Activated CD4-positive, alpha-beta T cell treated with anti-CD3 and anti-CD28 coated beads, Interleukin-2, amount 50 U/mL, for 1 hour (primary cell): ENCODE data around the gene ATXN3L.

Source experiments
- DNase-seq: peaks from one replicate; pipeline ENCODE4 v3.0.0-alpha.2; 2020

ATXN3L gene

GRCh38 chrX:13319953-13320352, at the start of gene ATXN3L:
Gene ATXN3L, minus strand, starts transcription at chrX:13320053. Its CDS starts 119 bp downstream, at chrX:13319934.
- DNase-seq, result no peak

GRCh38 chrX:13369256-13370030, 49.6 kb upstream of the ATXN3L start:
- DNase-seq, result no peak

- no peak for DNase-seq
Measured at GRCh38 chrX:13367950-13368349, 48.1 kb upstream of the ATXN3L start.

GRCh38 chrX:13366698-13367097, 46.8 kb upstream of the ATXN3L start:
- no peak for DNase-seq

- no peak for DNase-seq
Measured at GRCh38 chrX:13365161-13365560, 45.3 kb upstream of the ATXN3L start.

- DNase-seq, result no peak
Measured at GRCh38 chrX:13364230-13364857, 44.5 kb upstream of the ATXN3L start.

- DNase-seq, result peak; percentile 1
Measured at GRCh38 chrX:13360146-13360545, 40.3 kb upstream of the ATXN3L start.

GRCh38 chrX:13357925-13358324, 38.1 kb upstream of the ATXN3L start:
- DNase-seq, result no peak

- DNase-seq, result no peak
Measured at GRCh38 chrX:13346646-13347045, 26.8 kb upstream of the ATXN3L start.

- DNase-seq, result no peak
Measured at GRCh38 chrX:13345438-13345837, 25.6 kb upstream of the ATXN3L start.

- no peak for DNase-seq
Measured at GRCh38 chrX:13345037-13345436, 25.2 kb upstream of the ATXN3L start.

- DNase-seq, result no peak
Measured at GRCh38 chrX:13341491-13342101, 21.7 kb upstream of the ATXN3L start.

GRCh38 chrX:13340182-13340791, 20.4 kb upstream of the ATXN3L start:
- no peak for DNase-seq

- DNase-seq, result no peak
Measured at GRCh38 chrX:13339607-13340006, 19.8 kb upstream of the ATXN3L start.

- DNase-seq, result no peak
Measured at GRCh38 chrX:13338996-13339515, 19.2 kb upstream of the ATXN3L start.

GRCh38 chrX:13334491-13334890, 14.6 kb upstream of the ATXN3L start:
- no peak for DNase-seq

- no peak for DNase-seq
Measured at GRCh38 chrX:13330446-13330845, 10.6 kb upstream of the ATXN3L start.

GRCh38 chrX:13327666-13328065, 7.8 kb upstream of the ATXN3L start:
- no peak for DNase-seq

GRCh38 chrX:13323241-13323640, 3.4 kb upstream of the ATXN3L start:
- DNase-seq, result no peak

GRCh38 chrX:13317366-13317765, 2.5 kb downstream of the ATXN3L start:
- no peak for DNase-seq

GRCh38 chrX:13311560-13311959, 8.3 kb downstream of the ATXN3L start:
- no peak for DNase-seq

- DNase-seq, result no peak
Measured at GRCh38 chrX:13309631-13310030, 10.2 kb downstream of the ATXN3L start.

GRCh38 chrX:13307041-13307440, 12.8 kb downstream of the ATXN3L start:
- DNase-seq, result no peak
